ENCODE data around the gene TYMS.

TYMS gene

GRCh38 chr18:621291-622043 lies 36.0 kb upstream of the TYMS start:
- TF ChIP-seq SIN3A (IDR thresholded peaks at IDR 0.05; ENCODE audit: borderline replicate concordance, insufficient read depth, low read length) (no peak), REST (IDR thresholded peaks at IDR 0.05; ENCODE audit: insufficient read depth in 1 of 2, low read depth in 2 of 2, low read length in 2 of 2) (no peak), POLR2AphosphoS5 (IDR thresholded peaks at IDR 0.05; ENCODE audit: low read depth, low read length) (no peak), FOXP2 (optimal IDR thresholded peaks at IDR 0.05; ENCODE audit: borderline replicate concordance, extremely low read depth, extremely low read length, insufficient read depth) (no peak), TAF1 (IDR thresholded peaks at IDR 0.05; ENCODE audit: borderline replicate concordance, insufficient read depth, low read length) (no peak)

GRCh38 chr18:622289-622688 lies 35.2 kb upstream of the TYMS start:
- no peak for TF ChIP-seq FOXP2 (optimal IDR thresholded peaks at IDR 0.05; ENCODE audit: borderline replicate concordance, extremely low read depth, extremely low read length, insufficient read depth)
- TF ChIP-seq POLR2AphosphoS5 (IDR thresholded peaks at IDR 0.05; ENCODE audit: low read depth, low read length), result no peak
- no peak for TF ChIP-seq REST (IDR thresholded peaks at IDR 0.05; ENCODE audit: insufficient read depth in 1 of 2, low read depth in 2 of 2, low read length in 2 of 2)
- TF ChIP-seq SIN3A (IDR thresholded peaks at IDR 0.05; ENCODE audit: borderline replicate concordance, insufficient read depth, low read length), result no peak
- TF ChIP-seq TAF1 (IDR thresholded peaks at IDR 0.05; ENCODE audit: borderline replicate concordance, insufficient read depth, low read length), result no peak

GRCh38 chr18:623761-624620 lies 33.5 kb upstream of the TYMS start:
- TF ChIP-seq REST (IDR thresholded peaks at IDR 0.05; ENCODE audit: insufficient read depth in 1 of 2, low read depth in 2 of 2, low read length in 2 of 2) (no peak), POLR2AphosphoS5 (IDR thresholded peaks at IDR 0.05; ENCODE audit: low read depth, low read length) (no peak), FOXP2 (optimal IDR thresholded peaks at IDR 0.05; ENCODE audit: borderline replicate concordance, extremely low read depth, extremely low read length, insufficient read depth) (no peak), TAF1 (IDR thresholded peaks at IDR 0.05; ENCODE audit: borderline replicate concordance, insufficient read depth, low read length) (no peak), SIN3A (IDR thresholded peaks at IDR 0.05; ENCODE audit: borderline replicate concordance, insufficient read depth, low read length) (no peak)

- TF ChIP-seq SIN3A (IDR thresholded peaks at IDR 0.05; ENCODE audit: borderline replicate concordance, insufficient read depth, low read length) (no peak), TAF1 (IDR thresholded peaks at IDR 0.05; ENCODE audit: borderline replicate concordance, insufficient read depth, low read length) (no peak), FOXP2 (optimal IDR thresholded peaks at IDR 0.05; ENCODE audit: borderline replicate concordance, extremely low read depth, extremely low read length, insufficient read depth) (no peak), POLR2AphosphoS5 (IDR thresholded peaks at IDR 0.05; ENCODE audit: low read depth, low read length) (no peak), REST (IDR thresholded peaks at IDR 0.05; ENCODE audit: insufficient read depth in 1 of 2, low read depth in 2 of 2, low read length in 2 of 2) (no peak)
Observed at GRCh38 chr18:627231-627630, 30.2 kb upstream of the TYMS start.
